ENCODE data around the gene GPR132. TPM values are rescaled to one million over a fixed set of nuclear protein-coding genes. Genes with fewer than 3 reads are reported as not detected.

Gene GPR132
- total and polyA plus RNA-seq, 4 donors: 2.3 to 19.5 (median 5.7) TPM

GRCh38 chr14:105078294-105078693 is 13.1 kb upstream of the GPR132 start:
- H3K9ac ChIP-seq (ENCODE audit: insufficient read depth in 1 of 2, low read length in 2 of 2): no peak overlapping the region
- WGBS, 2 donors: 78 to 94% methylated on average over 1 of the region's 1 CpG
- no peak overlapping the region for H3K4me3 ChIP-seq
- no peak for TF ChIP-seq CTCF (IDR thresholded peaks at IDR 0.05; ENCODE audit: control extremely low read depth, extremely low read depth)
- no peak for DNase-seq
- H3K9me3 ChIP-seq (ENCODE audit: control insufficient read depth in 4 of 4, insufficient read depth in 3 of 4, low read length in 3 of 4): no peaks in the 10 kb centered on the region
- ATAC-seq (ENCODE audit: insufficient read depth, low FRiP score): no peak
- H3K27me3 ChIP-seq (ENCODE audit: control insufficient read depth in 3 of 3, insufficient read depth in 3 of 3, low read length in 2 of 3): no peaks in the 10 kb centered on the region
- no peaks in the 10 kb centered on the region for H3K36me3 ChIP-seq (ENCODE audit: control insufficient read depth in 4 of 4, insufficient read depth in 4 of 4, low read length in 4 of 4)
- H3K4me1 ChIP-seq (ENCODE audit: control insufficient read depth in 5 of 5, insufficient read depth in 5 of 5, low read length in 5 of 5): peaks cover 0 to 22% (median 0%) of the 10 kb centered on the region in 5 donors
- H3K27ac ChIP-seq (ENCODE audit: low read depth in 1 of 2, low read length in 1 of 2): no peak overlapping the region

GRCh38 chr14:105077649-105077995 is 12.4 kb upstream of the GPR132 start:
- H3K9ac ChIP-seq (ENCODE audit: insufficient read depth in 1 of 2, low read length in 2 of 2): no peak overlapping the region
- H3K27ac ChIP-seq (ENCODE audit: low read depth in 1 of 2, low read length in 1 of 2): no peak overlapping the region
- ATAC-seq (ENCODE audit: insufficient read depth, low FRiP score): no peak
- no peaks in the 10 kb centered on the region for H3K36me3 ChIP-seq (ENCODE audit: control insufficient read depth in 4 of 4, insufficient read depth in 4 of 4, low read length in 4 of 4)
- no peaks in the 10 kb centered on the region for H3K9me3 ChIP-seq (ENCODE audit: control insufficient read depth in 4 of 4, insufficient read depth in 3 of 4, low read length in 3 of 4)
- no peaks in the 10 kb centered on the region for H3K27me3 ChIP-seq (ENCODE audit: control insufficient read depth in 3 of 3, insufficient read depth in 3 of 3, low read length in 2 of 3)
- no peak overlapping the region for H3K4me3 ChIP-seq
- H3K4me1 ChIP-seq (ENCODE audit: control insufficient read depth in 5 of 5, insufficient read depth in 5 of 5, low read length in 5 of 5): peaks cover 0 to 22% (median 0%) of the 10 kb centered on the region in 5 donors
- 77 to 87% methylated on average over 8 of the region's 8 CpGs for WGBS, 2 donors
- TF ChIP-seq CTCF (IDR thresholded peaks at IDR 0.05; ENCODE audit: control extremely low read depth, extremely low read depth): no peak
- DNase-seq: no peak

- no peak overlapping the region for H3K27ac ChIP-seq (ENCODE audit: low read depth in 1 of 2, low read length in 1 of 2)
- no peaks in the 10 kb centered on the region for H3K9me3 ChIP-seq (ENCODE audit: control insufficient read depth in 4 of 4, insufficient read depth in 3 of 4, low read length in 3 of 4)
- no peak for ATAC-seq (ENCODE audit: insufficient read depth, low FRiP score)
- no peaks in the 10 kb centered on the region for H3K27me3 ChIP-seq (ENCODE audit: control insufficient read depth in 3 of 3, insufficient read depth in 3 of 3, low read length in 2 of 3)
- no peak overlapping the region for H3K4me3 ChIP-seq
- no peak for TF ChIP-seq CTCF (IDR thresholded peaks at IDR 0.05; ENCODE audit: control extremely low read depth, extremely low read depth)
- WGBS, 2 donors: 58 to 67% methylated on average over 17 to 18 of the region's 18 CpGs
- no peak for DNase-seq
- no peak overlapping the region for H3K9ac ChIP-seq (ENCODE audit: insufficient read depth in 1 of 2, low read length in 2 of 2)
- peaks cover 0 to 22% (median 0%) of the 10 kb centered on the region in 5 donors for H3K4me1 ChIP-seq (ENCODE audit: control insufficient read depth in 5 of 5, insufficient read depth in 5 of 5, low read length in 5 of 5)
- H3K36me3 ChIP-seq (ENCODE audit: control insufficient read depth in 4 of 4, insufficient read depth in 4 of 4, low read length in 4 of 4): no peaks in the 10 kb centered on the region
These were observed 11.8 kb upstream of the GPR132 start for GRCh38 chr14:105076805-105077648.

Data from lung (tissue), 12 donors.